H1 (cell line): ENCODE measurements around the gene PRODH2. TPM values are rescaled to one million over a fixed set of nuclear protein-coding genes. Genes with fewer than 3 reads are reported as not detected.

Experiments
- TEAD4 ChIP-seq: IDR thresholded peaks from 2 replicates; pipeline ENCODE4 v1.6.1; 2012; ENCODE audit warnings: low read depth, low read length, inconsistent platforms, mixed read lengths
- YY1 ChIP-seq: IDR thresholded peaks from 2 replicates; pipeline ENCODE4 v1.6.1; 2011; ENCODE audit warnings: low read depth, mild to moderate bottlenecking, low read length
- polyA plus RNA-seq, 7 experiments: library from polyadenylated mRNA; depleted of rRNA in 3 of 7; stranded (reverse) in 5 of 7; unstranded in 2 of 7; fragments of >200 nt in 5 of 7; fragments of 200-250 nt in 2 of 7; gene quantifications; 1 replicate in 5 of 7; 2 replicates in 1 of 7; 4 replicates in 1 of 7; pipeline versions ENCODE4 v1.2.1 to v1.2.3, GENCODE V29; 2011 to 2013; ENCODE audit warnings: missing spikeins in 2 of 7, mixed read lengths in 2 of 7
- total RNA-seq: library from RNA; stranded (reverse); fragmentation: NEBNext Ultra II Directional; extraction: Animal tissue kit (Norgen Biotek cat#: 25700); gene quantifications from 2 replicates; pipeline ENCODE4 v1.2.1, GENCODE V29; 2021
- TF ChIP-seq, protein P1 (sequence below): fragments of 300-600 bp; sonication (generic); IDR thresholded peaks from 2 replicates; pipeline ENCODE4 v1.7.1; 2012; ENCODE audit warnings: low read length, moderate library complexity, mild to moderate bottlenecking, inconsistent platforms; ENCODE audit not compliant: insufficient replicate concordance

The PRODH2 gene
- total and polyA plus RNA-seq, 2 of the 8 experiments (the other 6 are each of a cell fraction or from before 2014, with no cell fraction given): not detected

DNA sequence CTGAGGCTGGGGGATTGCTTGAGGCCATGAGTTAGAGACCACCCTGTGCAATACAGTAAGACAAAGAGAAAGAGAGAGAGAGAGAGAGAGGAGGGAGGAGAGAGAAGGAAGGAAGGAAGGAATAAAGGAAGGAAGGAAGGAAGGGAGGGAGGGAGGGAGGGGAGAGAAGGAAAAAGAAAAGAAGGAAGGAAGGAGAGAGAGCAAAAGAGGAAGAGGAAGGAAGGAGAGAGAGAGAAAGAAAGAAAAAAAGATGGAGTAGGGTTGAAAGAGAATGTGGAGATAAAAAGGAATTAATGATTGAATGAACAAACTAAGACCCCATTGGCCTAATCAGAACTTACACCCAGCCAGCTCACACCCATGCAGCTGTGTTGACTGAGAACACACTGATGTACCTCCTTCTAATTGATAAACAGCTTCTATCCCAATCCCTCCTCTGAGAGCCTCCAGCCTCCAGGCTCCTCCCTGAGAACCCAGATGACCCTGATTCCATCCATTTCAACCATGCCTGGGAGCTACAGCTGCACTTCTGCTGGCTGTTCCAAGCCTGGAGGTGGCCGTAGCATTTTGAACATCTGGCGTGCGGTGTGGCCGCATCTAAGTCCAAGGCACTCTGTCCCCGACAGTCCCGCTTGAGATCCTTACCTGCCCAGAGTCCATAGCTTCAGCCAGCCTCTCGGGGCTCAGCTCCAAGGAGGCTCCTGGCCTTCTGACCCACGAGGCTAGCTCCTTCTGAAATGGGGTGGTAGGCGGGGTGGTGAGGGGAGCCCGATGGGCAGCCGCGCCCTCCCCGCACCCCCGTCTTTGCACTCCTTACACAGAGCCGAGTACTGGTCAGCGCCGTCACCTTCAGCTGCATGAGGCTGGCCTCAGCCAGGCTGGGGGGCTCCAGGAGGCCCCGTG is 1.1 kb downstream of the PRODH2 start (continued):
- TF ChIP-seq TEAD4 (no peak), YY1 (no peak)
- TF ChIP-seq, protein P1, sequence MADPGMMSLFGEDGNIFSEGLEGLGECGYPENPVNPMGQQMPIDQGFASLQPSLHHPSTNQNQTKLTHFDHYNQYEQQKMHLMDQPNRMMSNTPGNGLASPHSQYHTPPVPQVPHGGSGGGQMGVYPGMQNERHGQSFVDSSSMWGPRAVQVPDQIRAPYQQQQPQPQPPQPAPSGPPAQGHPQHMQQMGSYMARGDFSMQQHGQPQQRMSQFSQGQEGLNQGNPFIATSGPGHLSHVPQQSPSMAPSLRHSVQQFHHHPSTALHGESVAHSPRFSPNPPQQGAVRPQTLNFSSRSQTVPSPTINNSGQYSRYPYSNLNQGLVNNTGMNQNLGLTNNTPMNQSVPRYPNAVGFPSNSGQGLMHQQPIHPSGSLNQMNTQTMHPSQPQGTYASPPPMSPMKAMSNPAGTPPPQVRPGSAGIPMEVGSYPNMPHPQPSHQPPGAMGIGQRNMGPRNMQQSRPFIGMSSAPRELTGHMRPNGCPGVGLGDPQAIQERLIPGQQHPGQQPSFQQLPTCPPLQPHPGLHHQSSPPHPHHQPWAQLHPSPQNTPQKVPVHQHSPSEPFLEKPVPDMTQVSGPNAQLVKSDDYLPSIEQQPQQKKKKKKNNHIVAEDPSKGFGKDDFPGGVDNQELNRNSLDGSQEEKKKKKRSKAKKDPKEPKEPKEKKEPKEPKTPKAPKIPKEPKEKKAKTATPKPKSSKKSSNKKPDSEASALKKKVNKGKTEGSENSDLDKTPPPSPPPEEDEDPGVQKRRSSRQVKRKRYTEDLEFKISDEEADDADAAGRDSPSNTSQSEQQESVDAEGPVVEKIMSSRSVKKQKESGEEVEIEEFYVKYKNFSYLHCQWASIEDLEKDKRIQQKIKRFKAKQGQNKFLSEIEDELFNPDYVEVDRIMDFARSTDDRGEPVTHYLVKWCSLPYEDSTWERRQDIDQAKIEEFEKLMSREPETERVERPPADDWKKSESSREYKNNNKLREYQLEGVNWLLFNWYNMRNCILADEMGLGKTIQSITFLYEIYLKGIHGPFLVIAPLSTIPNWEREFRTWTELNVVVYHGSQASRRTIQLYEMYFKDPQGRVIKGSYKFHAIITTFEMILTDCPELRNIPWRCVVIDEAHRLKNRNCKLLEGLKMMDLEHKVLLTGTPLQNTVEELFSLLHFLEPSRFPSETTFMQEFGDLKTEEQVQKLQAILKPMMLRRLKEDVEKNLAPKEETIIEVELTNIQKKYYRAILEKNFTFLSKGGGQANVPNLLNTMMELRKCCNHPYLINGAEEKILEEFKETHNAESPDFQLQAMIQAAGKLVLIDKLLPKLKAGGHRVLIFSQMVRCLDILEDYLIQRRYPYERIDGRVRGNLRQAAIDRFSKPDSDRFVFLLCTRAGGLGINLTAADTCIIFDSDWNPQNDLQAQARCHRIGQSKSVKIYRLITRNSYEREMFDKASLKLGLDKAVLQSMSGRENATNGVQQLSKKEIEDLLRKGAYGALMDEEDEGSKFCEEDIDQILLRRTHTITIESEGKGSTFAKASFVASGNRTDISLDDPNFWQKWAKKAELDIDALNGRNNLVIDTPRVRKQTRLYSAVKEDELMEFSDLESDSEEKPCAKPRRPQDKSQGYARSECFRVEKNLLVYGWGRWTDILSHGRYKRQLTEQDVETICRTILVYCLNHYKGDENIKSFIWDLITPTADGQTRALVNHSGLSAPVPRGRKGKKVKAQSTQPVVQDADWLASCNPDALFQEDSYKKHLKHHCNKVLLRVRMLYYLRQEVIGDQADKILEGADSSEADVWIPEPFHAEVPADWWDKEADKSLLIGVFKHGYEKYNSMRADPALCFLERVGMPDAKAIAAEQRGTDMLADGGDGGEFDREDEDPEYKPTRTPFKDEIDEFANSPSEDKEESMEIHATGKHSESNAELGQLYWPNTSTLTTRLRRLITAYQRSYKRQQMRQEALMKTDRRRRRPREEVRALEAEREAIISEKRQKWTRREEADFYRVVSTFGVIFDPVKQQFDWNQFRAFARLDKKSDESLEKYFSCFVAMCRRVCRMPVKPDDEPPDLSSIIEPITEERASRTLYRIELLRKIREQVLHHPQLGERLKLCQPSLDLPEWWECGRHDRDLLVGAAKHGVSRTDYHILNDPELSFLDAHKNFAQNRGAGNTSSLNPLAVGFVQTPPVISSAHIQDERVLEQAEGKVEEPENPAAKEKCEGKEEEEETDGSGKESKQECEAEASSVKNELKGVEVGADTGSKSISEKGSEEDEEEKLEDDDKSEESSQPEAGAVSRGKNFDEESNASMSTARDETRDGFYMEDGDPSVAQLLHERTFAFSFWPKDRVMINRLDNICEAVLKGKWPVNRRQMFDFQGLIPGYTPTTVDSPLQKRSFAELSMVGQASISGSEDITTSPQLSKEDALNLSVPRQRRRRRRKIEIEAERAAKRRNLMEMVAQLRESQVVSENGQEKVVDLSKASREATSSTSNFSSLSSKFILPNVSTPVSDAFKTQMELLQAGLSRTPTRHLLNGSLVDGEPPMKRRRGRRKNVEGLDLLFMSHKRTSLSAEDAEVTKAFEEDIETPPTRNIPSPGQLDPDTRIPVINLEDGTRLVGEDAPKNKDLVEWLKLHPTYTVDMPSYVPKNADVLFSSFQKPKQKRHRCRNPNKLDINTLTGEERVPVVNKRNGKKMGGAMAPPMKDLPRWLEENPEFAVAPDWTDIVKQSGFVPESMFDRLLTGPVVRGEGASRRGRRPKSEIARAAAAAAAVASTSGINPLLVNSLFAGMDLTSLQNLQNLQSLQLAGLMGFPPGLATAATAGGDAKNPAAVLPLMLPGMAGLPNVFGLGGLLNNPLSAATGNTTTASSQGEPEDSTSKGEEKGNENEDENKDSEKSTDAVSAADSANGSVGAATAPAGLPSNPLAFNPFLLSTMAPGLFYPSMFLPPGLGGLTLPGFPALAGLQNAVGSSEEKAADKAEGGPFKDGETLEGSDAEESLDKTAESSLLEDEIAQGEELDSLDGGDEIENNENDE: no peak
